Measurements from ENCODE around the gene CLDN9. TPM values are rescaled to one million over a fixed set of nuclear protein-coding genes. Genes with fewer than 3 reads are reported as not detected.

CLDN9 gene
- total and polyA plus RNA-seq, 9 of the 15 experiments (the other 6 are each of a cell fraction or from before 2014, with no cell fraction given), result 0.12 to 0.44 (median 0.22) TPM; not detected in 4

DNA sequence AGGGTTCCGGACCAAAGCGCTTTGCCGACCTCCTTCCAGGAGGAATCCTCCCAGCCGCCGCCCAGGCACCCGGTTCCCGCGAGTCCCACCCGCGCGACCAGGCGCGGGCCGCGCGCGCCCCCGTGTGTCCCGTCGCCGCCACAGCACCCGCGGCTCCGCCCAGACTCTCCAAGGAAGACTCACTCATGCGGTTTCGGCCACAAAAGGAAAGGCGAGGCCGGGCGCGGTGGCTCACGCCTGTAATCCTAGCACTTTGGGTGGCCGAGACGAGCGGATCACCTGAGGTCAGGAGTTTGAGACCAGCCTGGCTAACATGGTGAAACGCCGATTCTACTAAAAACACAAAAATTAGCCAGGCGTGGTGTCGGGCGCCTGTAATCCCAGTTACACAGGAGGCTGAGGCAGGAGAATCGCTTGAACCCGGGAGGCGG lies 29.0 kb upstream of the CLDN9 start (continued):
- TF ChIP-seq, protein P1, sequence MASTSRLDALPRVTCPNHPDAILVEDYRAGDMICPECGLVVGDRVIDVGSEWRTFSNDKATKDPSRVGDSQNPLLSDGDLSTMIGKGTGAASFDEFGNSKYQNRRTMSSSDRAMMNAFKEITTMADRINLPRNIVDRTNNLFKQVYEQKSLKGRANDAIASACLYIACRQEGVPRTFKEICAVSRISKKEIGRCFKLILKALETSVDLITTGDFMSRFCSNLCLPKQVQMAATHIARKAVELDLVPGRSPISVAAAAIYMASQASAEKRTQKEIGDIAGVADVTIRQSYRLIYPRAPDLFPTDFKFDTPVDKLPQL (IDR thresholded peaks at IDR 0.05; ENCODE audit: extremely low read depth, insufficient read length), result no peak
- TF ChIP-seq C11orf30 (IDR thresholded peaks at IDR 0.05; ENCODE audit: low read depth) (no peak), SP2 (IDR thresholded peaks at IDR 0.05; ENCODE audit: extremely low read depth, low read depth, low read length, poor library complexity, severe bottlenecking) (no peak), ZNF644 (tag; IDR thresholded peaks at IDR 0.05; ENCODE audit: low read depth) (no peak), FOS (IDR thresholded peaks at IDR 0.05; ENCODE audit: extremely low read depth, insufficient read length) (no peak), RBM15 (IDR thresholded peaks at IDR 0.05; ENCODE audit: insufficient read depth, low read length) (no peak), E2F8 (IDR thresholded peaks at IDR 0.05; ENCODE audit: low read depth, partially characterized antibody) (no peak), FOXP1 (CRISPR knock-in tag; IDR thresholded peaks at IDR 0.05) (no peak), TRIM24 (IDR thresholded peaks at IDR 0.05) (peak in 1 of 2 experiments; percentile 33; a peak in 1 of 4 replicates), ZNF175 (CRISPR knock-in tag; IDR thresholded peaks at IDR 0.05; ENCODE audit: low read depth) (no peak), ARNT (IDR thresholded peaks at IDR 0.05) (no peak), PML (IDR thresholded peaks at IDR 0.05; ENCODE audit: low read length) (no peak), KLF13 (tag; IDR thresholded peaks at IDR 0.05; ENCODE audit: borderline replicate concordance, low read depth) (no peak), FOXJ2 (tag; IDR thresholded peaks at IDR 0.05) (no peak), FOXM1 (IDR thresholded peaks at IDR 0.05; ENCODE audit: low read depth) (no peak), FOXM1 (CRISPR knock-in tag; IDR thresholded peaks at IDR 0.05; ENCODE audit: low read depth) (no peak), HMGN3 (IDR thresholded peaks at IDR 0.05; ENCODE audit: borderline replicate concordance, extremely low read depth, insufficient read length, low read depth, low read length) (peak; percentile 82), SMC3 (conservative IDR thresholded peaks at IDR 0.05; ENCODE audit: insufficient read depth, low read depth, low read length) (peak; percentile 76), ATF7 (IDR thresholded peaks at IDR 0.05) (peak; percentile 47; the same call in 1 of the 2 replicates), FOXK2 (conservative IDR thresholded peaks at IDR 0.05 in 1 of 2, IDR thresholded peaks at IDR 0.05 in 1 of 2; ENCODE audit: low read depth in 2 of 2) (no peak), L3MBTL2 (IDR thresholded peaks at IDR 0.05) (peak; percentile 88), EGR1 (conservative IDR thresholded peaks at IDR 0.05) (no peak), ESRRB (CRISPR knock-in tag; IDR thresholded peaks at IDR 0.05; ENCODE audit: borderline replicate concordance) (no peak)
- TF ChIP-seq, protein P2, sequence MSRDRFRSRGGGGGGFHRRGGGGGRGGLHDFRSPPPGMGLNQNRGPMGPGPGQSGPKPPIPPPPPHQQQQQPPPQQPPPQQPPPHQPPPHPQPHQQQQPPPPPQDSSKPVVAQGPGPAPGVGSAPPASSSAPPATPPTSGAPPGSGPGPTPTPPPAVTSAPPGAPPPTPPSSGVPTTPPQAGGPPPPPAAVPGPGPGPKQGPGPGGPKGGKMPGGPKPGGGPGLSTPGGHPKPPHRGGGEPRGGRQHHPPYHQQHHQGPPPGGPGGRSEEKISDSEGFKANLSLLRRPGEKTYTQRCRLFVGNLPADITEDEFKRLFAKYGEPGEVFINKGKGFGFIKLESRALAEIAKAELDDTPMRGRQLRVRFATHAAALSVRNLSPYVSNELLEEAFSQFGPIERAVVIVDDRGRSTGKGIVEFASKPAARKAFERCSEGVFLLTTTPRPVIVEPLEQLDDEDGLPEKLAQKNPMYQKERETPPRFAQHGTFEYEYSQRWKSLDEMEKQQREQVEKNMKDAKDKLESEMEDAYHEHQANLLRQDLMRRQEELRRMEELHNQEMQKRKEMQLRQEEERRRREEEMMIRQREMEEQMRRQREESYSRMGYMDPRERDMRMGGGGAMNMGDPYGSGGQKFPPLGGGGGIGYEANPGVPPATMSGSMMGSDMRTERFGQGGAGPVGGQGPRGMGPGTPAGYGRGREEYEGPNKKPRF (IDR thresholded peaks at IDR 0.05; ENCODE audit: low read depth, low read length), result no peak
